GM19397 (cell line): Measurements from ENCODE around the gene FAM20C.

ENCODE experiments used
- ATAC-seq: cut with Tn5 transposase; IDR thresholded peaks from one replicate; pipeline ENCODE4 v1.9.1; 2021; ENCODE audit warnings: mild to moderate bottlenecking, moderate library complexity; ENCODE audit not compliant: unreplicated experiment

FAM20C gene

GRCh38 chr7:207418-208129 is 15.2 kb downstream of the FAM20C start:
- no peak for ATAC-seq

- no peak for ATAC-seq
Measured at GRCh38 chr7:208130-208673, 15.8 kb downstream of the FAM20C start.

GRCh38 chr7:208816-209215 is 16.4 kb downstream of the FAM20C start:
- no peak for ATAC-seq

GRCh38 chr7:209416-209815 is 17.0 kb downstream of the FAM20C start:
- no peak for ATAC-seq

- no peak for ATAC-seq
Measured at GRCh38 chr7:209906-210305, 17.5 kb downstream of the FAM20C start.

GRCh38 chr7:210401-210925 is 18.1 kb downstream of the FAM20C start:
- no peak for ATAC-seq

- no peak for ATAC-seq
Measured at GRCh38 chr7:211033-211714, 18.8 kb downstream of the FAM20C start.

GRCh38 chr7:211715-212058 is 19.3 kb downstream of the FAM20C start:
- no peak for ATAC-seq

GRCh38 chr7:212754-213153 is 20.4 kb downstream of the FAM20C start:
- ATAC-seq: no peak

- ATAC-seq: no peak
Measured at GRCh38 chr7:213324-213993, 21.1 kb downstream of the FAM20C start.

- ATAC-seq: no peak
Measured at GRCh38 chr7:214410-215212, 22.2 kb downstream of the FAM20C start.

- no peak for ATAC-seq
Measured at GRCh38 chr7:216360-217300, 24.3 kb downstream of the FAM20C start.

- no peak for ATAC-seq
Measured at GRCh38 chr7:217781-218180, 25.4 kb downstream of the FAM20C start.

- no peak for ATAC-seq
Measured at GRCh38 chr7:218316-218715, 25.9 kb downstream of the FAM20C start.

- no peak for ATAC-seq
Measured at GRCh38 chr7:218896-219580, 26.7 kb downstream of the FAM20C start.

GRCh38 chr7:219581-220150 is 27.3 kb downstream of the FAM20C start:
- no peak for ATAC-seq

GRCh38 chr7:220151-220841 is 27.9 kb downstream of the FAM20C start:
- no peak for ATAC-seq
